ENCODE results near the gene ARL4D. TPM values are rescaled to one million over a fixed set of nuclear protein-coding genes. Genes with fewer than 3 reads are reported as not detected.

Gene ARL4D
- total and polyA plus RNA-seq, 2 donors (not counting 3 experiments of a cell fraction or from before 2014, with no cell fraction given) = 3.8 to 4.1 TPM

- dilution Hi-C loops (cut with MboI; ENCODE audit: extremely low pct_ligation_motif_present, low sequenced_read_pairs) = no loop called here
- Histone ChIP-seq H3K9ac (replicated peaks; ENCODE audit: extremely low read depth, insufficient read depth, low read length) (no peak overlapping the region), H3K9me3 (replicated peaks; ENCODE audit: control insufficient read depth, insufficient read depth, low read length) (no peaks in the 10 kb centered on the region), H3K27me3 (ENCODE audit: control insufficient read depth in 2 of 2, insufficient read depth in 2 of 2, low read length in 2 of 2) (peaks cover 0 to 3% of the 10 kb centered on the region in 2 experiments), H2AFZ (ENCODE audit: low read depth, low read length) (no peak overlapping the region), H3K4me1 (ENCODE audit: control insufficient read depth, extremely low read depth, insufficient read depth, low read length) (peaks cover 10% of the 10 kb centered on the region), H3K27ac (ENCODE audit: insufficient read depth, low read depth, low read length) (no peak overlapping the region), H4K20me1 (replicated peaks; ENCODE audit: control insufficient read depth, extremely low read depth, insufficient read depth, low read length) (no peaks in the 10 kb centered on the region), H3K4me3 (replicated peaks in 1 of 3; ENCODE audit: insufficient read depth in 1 of 3, low read depth in 1 of 3, low read length in 3 of 3) (no peak overlapping the region), H3K36me3 (ENCODE audit: control insufficient read depth in 2 of 2, extremely low read depth in 1 of 2, insufficient read depth in 2 of 2, low read length in 2 of 2) (no peaks in the 10 kb centered on the region), H3K79me2 (ENCODE audit: control insufficient read depth, insufficient read depth, low read length) (peaks cover 2% of the 10 kb centered on the region), H3K9me1 (replicated peaks; ENCODE audit: control insufficient read depth, extremely low read depth, insufficient read depth, low read length) (no peaks in the 10 kb centered on the region), H3K4me2 (ENCODE audit: insufficient read depth, low read length) (no peak overlapping the region)
- intact Hi-C loops (cut with micrococcal nuclease) = no loop called here
- TF ChIP-seq JUN (IDR thresholded peaks at IDR 0.05; ENCODE audit: borderline replicate concordance, insufficient read depth, insufficient read length, low read depth) = no peak
- TF ChIP-seq POLR2AphosphoS5 (IDR thresholded peaks at IDR 0.05; ENCODE audit: insufficient read depth, low read depth, low read length) = no peak
- TF ChIP-seq CTCF (IDR thresholded peaks at IDR 0.05; ENCODE audit: extremely low read depth in 1 of 2, insufficient read depth in 1 of 2, low read depth in 1 of 2, low read length in 2 of 2) = no peak
- no peak for TF ChIP-seq FOS (IDR thresholded peaks at IDR 0.05; ENCODE audit: borderline replicate concordance, insufficient read depth, low read length)
- no peak for TF ChIP-seq MYC (IDR thresholded peaks at IDR 0.05; ENCODE audit: low read depth, low read length)
- TF ChIP-seq MAX (IDR thresholded peaks at IDR 0.05; ENCODE audit: insufficient read depth, insufficient read length) = no peak
- no peak for TF ChIP-seq POLR2A (IDR thresholded peaks at IDR 0.05; ENCODE audit: low read depth, low read length)
- no peak for TF ChIP-seq EZH2 (IDR thresholded peaks at IDR 0.05; ENCODE audit: borderline replicate concordance, low read depth, low read length, severe bottlenecking)
- TF ChIP-seq GATA2 (IDR thresholded peaks at IDR 0.05; ENCODE audit: insufficient read depth, insufficient read length, low read depth, low read length) = no peak
- ChIA-PET POLR2A (no interaction called here), CTCF (interaction anchor here (1.4 to 18.8 kb wide), 2 partner anchors 14 to 78 kb away, joined by 4 to 434 read pairs; partner anchors contain the start of gene DHX8)
- DNase-seq (ENCODE audit: low read depth, low spot score) (no peak), FAIRE-seq (no peak)
- no TSS peak for BruUV-seq (replicated peaks)
These were observed 3.3 kb downstream of the ARL4D start for GRCh38 chr17:43402078-43402477.

Measured in endothelial cell of umbilical vein (primary cell).